Measurements from ENCODE around the gene GID4. TPM values are rescaled to one million over a fixed set of nuclear protein-coding genes. Genes with fewer than 3 reads are reported as not detected.

Gene GID4
- total and polyA plus RNA-seq, 2 of the 4 experiments (the other 2 are of a cell fraction) = 3.9 to 5.6 TPM

DNA sequence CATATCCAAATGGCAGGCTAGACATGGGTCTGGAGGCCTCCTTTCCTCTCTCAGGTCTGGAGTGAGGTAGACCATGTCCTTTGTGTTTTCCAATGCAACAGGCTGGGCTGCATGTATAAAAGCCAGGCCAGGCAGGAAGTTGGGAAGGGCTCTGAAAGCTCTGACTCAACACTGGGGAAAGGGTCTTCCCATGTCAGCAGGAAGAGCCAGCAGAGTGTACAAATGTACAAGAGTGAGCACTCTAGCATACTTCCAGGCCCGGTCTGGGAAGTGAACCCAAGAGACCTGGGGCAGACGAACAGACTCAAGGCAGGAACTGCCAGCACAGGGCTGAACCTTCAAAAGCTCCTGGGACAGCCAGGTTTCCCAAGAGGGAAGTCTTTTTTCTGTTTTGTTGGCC lies 7.3 kb upstream of the GID4 start:
- peaks cover 2% of the 10 kb centered on the region; the same call in 1 of the 2 replicates for H3K4me1 ChIP-seq (ENCODE audit: control insufficient read depth, insufficient read depth, low read length)
- no peak overlapping the region for H3K4me3 ChIP-seq (ENCODE audit: insufficient read depth, low read depth, low read length)
- CTCF ChIA-PET = no interaction called here
- BruUV-seq (replicated peaks) = no TSS peak
- POLR2A ChIA-PET (ENCODE audit: unreplicated experiment) = no interaction called here
- peak overlapping the region; percentile 27; the same call in 1 of the 2 replicates for H2BK20ac ChIP-seq (ENCODE audit: low read depth, low read length)
- peak overlapping the region; percentile 54; the same call in 1 of the 2 replicates for H3K14ac ChIP-seq (replicated peaks; ENCODE audit: low read depth, low read length)
- peak overlapping the region; percentile 50 for H2BK5ac ChIP-seq (ENCODE audit: low read depth, low read length, poor library complexity, severe bottlenecking)
- TF ChIP-seq MAFK (IDR thresholded peaks at IDR 0.05; ENCODE audit: low read depth, low read length) (no peak), MXI1 (IDR thresholded peaks at IDR 0.05; ENCODE audit: borderline replicate concordance, low read depth, low read length) (no peak), POLR2A (IDR thresholded peaks at IDR 0.05; ENCODE audit: low read depth, low read length) (no peak)
- TF ChIP-seq, protein P1, sequence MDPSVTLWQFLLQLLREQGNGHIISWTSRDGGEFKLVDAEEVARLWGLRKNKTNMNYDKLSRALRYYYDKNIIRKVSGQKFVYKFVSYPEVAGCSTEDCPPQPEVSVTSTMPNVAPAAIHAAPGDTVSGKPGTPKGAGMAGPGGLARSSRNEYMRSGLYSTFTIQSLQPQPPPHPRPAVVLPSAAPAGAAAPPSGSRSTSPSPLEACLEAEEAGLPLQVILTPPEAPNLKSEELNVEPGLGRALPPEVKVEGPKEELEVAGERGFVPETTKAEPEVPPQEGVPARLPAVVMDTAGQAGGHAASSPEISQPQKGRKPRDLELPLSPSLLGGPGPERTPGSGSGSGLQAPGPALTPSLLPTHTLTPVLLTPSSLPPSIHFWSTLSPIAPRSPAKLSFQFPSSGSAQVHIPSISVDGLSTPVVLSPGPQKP (IDR thresholded peaks at IDR 0.05; ENCODE audit: borderline replicate concordance, low read depth, low read length) = no peak
- H3K18ac ChIP-seq (ENCODE audit: low read depth, low read length) = no peak overlapping the region
- no peak overlapping the region for H3K4me2 ChIP-seq (ENCODE audit: low read depth, low read length)
- peaks cover 10 to 50% of the 10 kb centered on the region in 2 experiments; a peak in 3 of 4 replicates for H3K79me1 ChIP-seq (ENCODE audit: low read depth in 1 of 2, low read length in 2 of 2)
- dilution Hi-C loops (cut with HindIII; ENCODE audit: low sequenced_read_pairs, unreplicated experiment) = no loop called here
- WGBS, 2 experiments (ENCODE audit: extremely low coverage in 2 of 2, insufficient read length in 1 of 2) = 100% methylated on average over 1 of the region's 2 CpGs; no CpG with 5 or more reads in 1 of the 2 experiments
- H3K27ac ChIP-seq (ENCODE audit: insufficient read depth, low read length) = no peak overlapping the region
- no peak overlapping the region for H3K23ac ChIP-seq (ENCODE audit: low read depth, low read length)
- peak overlapping the region; percentile 74 for H2AFZ ChIP-seq (replicated peaks; ENCODE audit: low read length, poor library complexity)
- DNase-seq (peak; percentile 61), ATAC-seq (ENCODE audit: low read depth) (peak; percentile 19; the same call in 1 of the 2 replicates)
- H3K4ac ChIP-seq (ENCODE audit: low read depth, low read length) = 0 out of 2 replicates have a peak overlapping the region, but pooled peaks have one; percentile 49
- H4K20me1 ChIP-seq (ENCODE audit: insufficient read depth, low read length) = no peaks in the 10 kb centered on the region
- no peak overlapping the region; the same call in 1 of the 2 replicates for H2BK120ac ChIP-seq (ENCODE audit: low read depth, low read length)
- peaks cover 12% of the 10 kb centered on the region for H3K9me1 ChIP-seq (ENCODE audit: insufficient read depth, low read length)
- H3K9ac ChIP-seq (ENCODE audit: low read depth, low read length) = no peak overlapping the region; the same call in 1 of the 2 replicates
- no peak overlapping the region for H2AK9ac ChIP-seq (replicated peaks; ENCODE audit: low read depth, low read length, poor library complexity)
- H3K27me3 ChIP-seq (ENCODE audit: control insufficient read depth, insufficient read depth, low read length) = no peaks in the 10 kb centered on the region
- H2BK15ac ChIP-seq (ENCODE audit: low read depth, low read length) = no peak overlapping the region
- no peak overlapping the region for H2AK5ac ChIP-seq (ENCODE audit: low read depth, low read length)
- H4K91ac ChIP-seq (ENCODE audit: insufficient read depth, low read depth, low read length) = no peak overlapping the region; the same call in 1 of the 2 replicates
- intact Hi-C loops (cut with micrococcal nuclease) = loop anchor here (5.0 to 10.0 kb wide), 4 partner anchors 60 to 677 kb away; partner anchors contain the start of genes DRC3, RAI1 and TOM1L2
- H3K36me3 ChIP-seq (ENCODE audit: control insufficient read depth, insufficient read depth, low read length) = no peaks in the 10 kb centered on the region
- 0 out of 2 replicates have a peak overlapping the region, but pooled peaks have one; percentile 88 for H4K5ac ChIP-seq (ENCODE audit: low read depth, low read length)
- peak overlapping the region in 1 of 2 experiments; percentile 68; a peak in 2 of 4 replicates for H4K8ac ChIP-seq (ENCODE audit: low read depth in 2 of 2, low read length in 2 of 2)
- no peak overlapping the region for H3K56ac ChIP-seq (ENCODE audit: extremely low read depth, insufficient read depth, low read length)
- no peaks in the 10 kb centered on the region for H3K9me3 ChIP-seq (ENCODE audit: control insufficient read depth, insufficient read depth, low read length)
- in situ Hi-C loops (cut with MboI; ENCODE audit: low sequenced_read_pairs) = loop anchor here (5.0 to 10.0 kb wide), 2 partner anchors 140 to 347 kb away; partner anchors contain the start of gene RAI1

Measured in IMR-90 (cell line).